ENCODE data around the gene PARL. TPM values are rescaled to one million over a fixed set of nuclear protein-coding genes. Genes with fewer than 3 reads are reported as not detected.

PARL gene
- total and polyA plus RNA-seq, 9 of the 15 experiments (the other 6 are each of a cell fraction or from before 2014, with no cell fraction given), result 39.5 to 82.4 (median 57.4) TPM

DNA sequence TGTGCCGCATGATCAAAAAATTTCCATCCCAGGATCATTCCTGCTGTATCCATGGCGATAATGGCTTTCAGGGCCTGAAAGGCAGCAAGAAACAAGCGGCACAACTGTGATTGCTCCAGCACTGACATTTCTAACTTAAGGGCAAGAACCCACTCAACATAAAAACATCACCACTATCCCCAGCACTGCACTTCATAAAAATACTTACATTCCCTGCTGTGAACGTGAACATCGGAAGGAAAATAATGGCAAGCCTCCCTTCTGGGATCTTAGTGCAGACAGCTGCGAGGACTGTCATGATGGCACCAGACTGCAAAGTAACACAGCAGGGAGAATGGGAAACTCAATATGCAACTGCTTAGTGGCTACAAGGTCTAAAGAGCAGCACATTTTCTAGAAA lies 51.2 kb downstream of the PARL start:
- Histone ChIP-seq H3K79me2 (ENCODE audit: control insufficient read depth, insufficient read depth, low read length) (no peaks in the 10 kb centered on the region), H3K9me1 (ENCODE audit: control insufficient read depth, insufficient read depth, low read length) (no peaks in the 10 kb centered on the region), H3K9me3 (replicated peaks; ENCODE audit: control insufficient read depth, insufficient read depth, low read depth, low read length) (no peaks in the 10 kb centered on the region), H3K4me2 (ENCODE audit: insufficient read depth, low read length) (no peak overlapping the region), H3K4me1 (replicated peaks in 1 of 2; ENCODE audit: control insufficient read depth in 2 of 2, insufficient read depth in 2 of 2, low read length in 2 of 2) (no peaks in the 10 kb centered on the region), H2AFZ (ENCODE audit: low read depth, low read length) (no peak overlapping the region), H3K4me3 (no peak overlapping the region), H3K9ac (ENCODE audit: insufficient read depth in 1 of 2, low read depth in 2 of 2, low read length in 2 of 2) (no peak overlapping the region), H3K27ac (ENCODE audit: extremely low read depth, low read depth, low read length) (no peak overlapping the region), H3K36me3 (ENCODE audit: control insufficient read depth, insufficient read depth, low read length) (peaks cover 56% of the 10 kb centered on the region), H3K27me3 (ENCODE audit: control insufficient read depth in 2 of 2, insufficient read depth in 2 of 2, low read length in 2 of 2) (no peaks in the 10 kb centered on the region), H4K20me1 (replicated peaks; ENCODE audit: control insufficient read depth, insufficient read depth, low read length) (no peaks in the 10 kb centered on the region)
- 90% methylated on average over 6 of the region's 6 CpGs for WGBS (ENCODE audit: insufficient coverage, low coverage, missing lambda C conversion rate)
- BruUV-seq (replicated peaks), result no TSS peak
- no peak for ATAC-seq
- ChIA-PET CTCF (ENCODE audit: low intra/inter-chr PET ratio) (no interaction called here), POLR2A (no interaction called here)
- intact Hi-C loops (cut with micrococcal nuclease) (no loop called here), in situ Hi-C loops (cut with MboI) (no loop called here)
- no peak for DNase-seq (ENCODE audit: extremely low read depth in 1 of 4, low spot score in 3 of 4)
- no peak for TF ChIP-seq SMAD3 (CRISPR knock-in tag; conservative IDR thresholded peaks at IDR 0.05)
- no peak for TF ChIP-seq MTA3 (IDR thresholded peaks at IDR 0.05; ENCODE audit: borderline replicate concordance)
- no peak for TF ChIP-seq HMG20B (CRISPR knock-in tag; IDR thresholded peaks at IDR 0.05)
- no peak for TF ChIP-seq PBX2 (CRISPR knock-in tag; IDR thresholded peaks at IDR 0.05; ENCODE audit: low read depth)
- no peak for TF ChIP-seq PBX2 (tag; conservative IDR thresholded peaks at IDR 0.05; ENCODE audit: low read depth)
- FAIRE-seq, result no peak
